CD4-positive, alpha-beta T cell (primary cell): Measurements from ENCODE around the gene CADM1. TPM values are rescaled to one million over a fixed set of nuclear protein-coding genes. Genes with fewer than 3 reads are reported as not detected.

Source experiments
- ATAC-seq: fragments of 200-7000 bp; cut with Tn5 transposase; one replicate; pipeline ENCODE4 v1.10.0; 2022; ENCODE audit warnings: mild to moderate bottlenecking; ENCODE audit not compliant: poor library complexity
- CTCF ChIA-PET: fragments of 350-600 bp; sonication (Branson Sonifier 250); formaldehyde crosslinking; loops from one replicate; lab custom pipeline; 2021; ENCODE audit warnings: antibody characterized with exemption, inconsistent platforms; lab: Charles Lee
- POLR2A ChIA-PET: fragments of 350-600 bp; sonication (Branson Sonifier 250); formaldehyde crosslinking; loops from one replicate; lab custom pipeline; 2021; ENCODE audit warnings: antibody characterized with exemption, inconsistent platforms; lab: Charles Lee
- DNase-seq, 14 experiments: peaks; one replicate each; pipeline ENCODE4 v3.0.0-alpha.2; 2013 to 2020; ENCODE audit warnings: mixed read lengths in 2 of 14
- H3K27ac ChIP-seq, 2 donors: one replicate each; pipeline versions ENCODE4 v1.5.1 to v1.7.0; 2013; ENCODE audit warnings: low read length in 2 of 2, low read depth in 1 of 2, mild to moderate bottlenecking in 1 of 2
- H3K27me3 ChIP-seq, 2 experiments: 1 replicate in 1 of 2; 2 replicates in 1 of 2; pipeline versions ENCODE4 v1.6.1 to v1.7.0; 2013; ENCODE audit warnings: low read length in 2 of 2, control low read depth in 1 of 2, mild to moderate bottlenecking in 1 of 2, moderate library complexity in 1 of 2; ENCODE audit not compliant: insufficient read depth in 2 of 2, control insufficient read depth in 1 of 2
- H3K36me3 ChIP-seq: one replicate; pipeline ENCODE4 v1.6.1; 2013; ENCODE audit warnings: low read length, control low read depth; ENCODE audit not compliant: insufficient read depth
- H3K4me1 ChIP-seq: one replicate; pipeline ENCODE4 v1.6.1; 2013; ENCODE audit warnings: low read length, control low read depth; ENCODE audit not compliant: insufficient read depth
- H3K4me3 ChIP-seq: one replicate; pipeline ENCODE4 v1.5.1; 2013; ENCODE audit warnings: mild to moderate bottlenecking, low read length, moderate library complexity
- H3K9me3 ChIP-seq, 2 experiments: 1 replicate in 1 of 2; 2 replicates in 1 of 2; pipeline versions ENCODE4 v1.6.1 to v1.7.0; 2013; ENCODE audit warnings: low read length in 2 of 2, mild to moderate bottlenecking in 2 of 2, control low read depth in 1 of 2, moderate library complexity in 1 of 2; ENCODE audit not compliant: control insufficient read depth in 1 of 2, insufficient read depth in 1 of 2
- H3K27ac Mint-ChIP-seq: one replicate; pipeline ENCODE4 v1.8.0; 2020; ENCODE audit warnings: mixed read lengths
- H3K27me3 Mint-ChIP-seq: one replicate; pipeline ENCODE4 v1.8.0; 2021; ENCODE audit warnings: mixed read lengths
- H3K36me3 Mint-ChIP-seq: one replicate; pipeline ENCODE4 v1.8.0; 2021; ENCODE audit warnings: low read depth, mixed read lengths
- H3K4me1 Mint-ChIP-seq: one replicate; pipeline ENCODE4 v1.8.0; 2021; ENCODE audit warnings: low read depth, mixed read lengths
- H3K4me3 Mint-ChIP-seq: one replicate; pipeline ENCODE4 v1.8.0; 2020; ENCODE audit warnings: mild to moderate bottlenecking, mixed read lengths
- H3K9me3 Mint-ChIP-seq: one replicate; pipeline ENCODE4 v1.8.0; 2020; ENCODE audit warnings: mixed read lengths
- intact Hi-C, 2 experiments: fragments of 100-400 bp; cut with DNase I in 1 of 2; cut with micrococcal nuclease in 1 of 2; formaldehyde crosslinking; loops; one replicate each; pipeline versions ENCODE4 v1.15.1 to v1.9.0; 2023 to 2025; cut with DNase I, micrococcal nuclease
- total RNA-seq, 174 experiments: library from RNA in 2 of 174; stranded (reverse) in 2 of 174; gene quantifications; one replicate each; pipeline ENCODE4 v1.2.3 and lab custom pipeline; 2021 to 2026
- TF ChIP-seq, protein P1 (sequence below): fragments of 200-600 bp; IDR thresholded peaks from one replicate; pipeline ENCODE4 v1.8.0; 2022; ENCODE audit warnings: antibody characterized with exemption, mild to moderate bottlenecking

The CADM1 gene
- total RNA-seq, 2 experiments from 2014 or later = 1.1 to 1.4 TPM

DNA sequence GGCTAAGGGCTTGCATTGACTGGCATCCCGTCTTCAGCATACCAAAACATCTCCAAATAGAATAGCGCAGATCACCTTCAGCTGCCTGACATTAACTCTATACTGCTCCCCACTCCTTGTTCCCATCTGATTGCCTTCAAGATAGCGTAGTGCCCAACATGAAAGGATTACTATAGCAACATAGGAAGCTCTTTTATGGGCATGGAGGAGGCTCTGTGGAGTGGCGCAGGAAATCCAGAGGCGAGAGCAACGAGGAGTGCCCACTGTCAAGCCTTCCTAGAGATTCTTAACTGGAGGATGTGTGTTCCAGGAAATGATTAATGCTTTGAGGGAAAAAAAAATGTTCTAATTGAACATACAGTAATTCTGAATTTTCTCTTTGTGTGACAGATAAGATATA, 213.3 kb downstream of the CADM1 start:
- TF ChIP-seq, protein P1, sequence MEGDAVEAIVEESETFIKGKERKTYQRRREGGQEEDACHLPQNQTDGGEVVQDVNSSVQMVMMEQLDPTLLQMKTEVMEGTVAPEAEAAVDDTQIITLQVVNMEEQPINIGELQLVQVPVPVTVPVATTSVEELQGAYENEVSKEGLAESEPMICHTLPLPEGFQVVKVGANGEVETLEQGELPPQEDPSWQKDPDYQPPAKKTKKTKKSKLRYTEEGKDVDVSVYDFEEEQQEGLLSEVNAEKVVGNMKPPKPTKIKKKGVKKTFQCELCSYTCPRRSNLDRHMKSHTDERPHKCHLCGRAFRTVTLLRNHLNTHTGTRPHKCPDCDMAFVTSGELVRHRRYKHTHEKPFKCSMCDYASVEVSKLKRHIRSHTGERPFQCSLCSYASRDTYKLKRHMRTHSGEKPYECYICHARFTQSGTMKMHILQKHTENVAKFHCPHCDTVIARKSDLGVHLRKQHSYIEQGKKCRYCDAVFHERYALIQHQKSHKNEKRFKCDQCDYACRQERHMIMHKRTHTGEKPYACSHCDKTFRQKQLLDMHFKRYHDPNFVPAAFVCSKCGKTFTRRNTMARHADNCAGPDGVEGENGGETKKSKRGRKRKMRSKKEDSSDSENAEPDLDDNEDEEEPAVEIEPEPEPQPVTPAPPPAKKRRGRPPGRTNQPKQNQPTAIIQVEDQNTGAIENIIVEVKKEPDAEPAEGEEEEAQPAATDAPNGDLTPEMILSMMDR = no peak
- intact Hi-C loops = no loop called here
- no peak for ATAC-seq
- H3K27ac Mint-ChIP-seq = no peak overlapping the region
- no peaks in the 10 kb centered on the region for H3K9me3 Mint-ChIP-seq
- Histone ChIP-seq H3K27ac (no peak overlapping the region), H3K4me3 (no peak overlapping the region), H3K36me3 (no peaks in the 10 kb centered on the region), H3K9me3 (no peaks in the 10 kb centered on the region), H3K27me3 (no peaks in the 10 kb centered on the region), H3K4me1 (no peaks in the 10 kb centered on the region)
- no peak for DNase-seq
- CTCF ChIA-PET = no interaction called here
- POLR2A ChIA-PET = no interaction called here
- H3K27me3 Mint-ChIP-seq = peaks cover 16% of the 10 kb centered on the region
- H3K36me3 Mint-ChIP-seq = no peaks in the 10 kb centered on the region
- no peaks in the 10 kb centered on the region for H3K4me1 Mint-ChIP-seq
- no peak overlapping the region for H3K4me3 Mint-ChIP-seq

DNA sequence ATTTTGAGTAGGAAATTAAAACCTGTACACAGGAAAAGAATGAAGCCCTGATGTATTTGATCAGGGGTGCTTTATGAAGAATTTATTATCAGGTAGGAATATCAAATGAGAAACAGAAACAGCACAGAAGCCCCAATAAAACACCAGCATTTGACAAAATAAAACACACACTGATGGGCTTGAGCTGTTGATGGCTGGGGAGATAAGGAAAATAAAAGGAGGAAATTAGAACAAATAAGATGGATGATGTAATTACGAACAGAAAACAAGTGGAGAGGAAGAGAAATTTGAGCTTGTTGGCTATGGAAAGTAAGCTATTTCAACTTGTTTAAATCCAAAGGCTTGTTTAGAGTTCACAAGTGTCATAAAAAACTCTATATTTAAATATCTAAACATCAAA, 213.7 kb downstream of the CADM1 start:
- no peaks in the 10 kb centered on the region for H3K36me3 Mint-ChIP-seq
- H3K4me1 ChIP-seq = no peaks in the 10 kb centered on the region
- H3K4me3 Mint-ChIP-seq = no peak overlapping the region
- POLR2A ChIA-PET = no interaction called here
- no peaks in the 10 kb centered on the region for H3K9me3 ChIP-seq
- no peak for ATAC-seq
- H3K27ac Mint-ChIP-seq = no peak overlapping the region
- no peak for DNase-seq
- intact Hi-C loops = no loop called here
- CTCF ChIA-PET = no interaction called here
- H3K27me3 Mint-ChIP-seq = peaks cover 16% of the 10 kb centered on the region
- TF ChIP-seq, protein P1 = no peak
- H3K27me3 ChIP-seq = no peaks in the 10 kb centered on the region
- no peak overlapping the region for H3K4me3 ChIP-seq
- no peaks in the 10 kb centered on the region for H3K4me1 Mint-ChIP-seq
- H3K27ac ChIP-seq = no peak overlapping the region
- H3K36me3 ChIP-seq = no peaks in the 10 kb centered on the region
- no peaks in the 10 kb centered on the region for H3K9me3 Mint-ChIP-seq

DNA sequence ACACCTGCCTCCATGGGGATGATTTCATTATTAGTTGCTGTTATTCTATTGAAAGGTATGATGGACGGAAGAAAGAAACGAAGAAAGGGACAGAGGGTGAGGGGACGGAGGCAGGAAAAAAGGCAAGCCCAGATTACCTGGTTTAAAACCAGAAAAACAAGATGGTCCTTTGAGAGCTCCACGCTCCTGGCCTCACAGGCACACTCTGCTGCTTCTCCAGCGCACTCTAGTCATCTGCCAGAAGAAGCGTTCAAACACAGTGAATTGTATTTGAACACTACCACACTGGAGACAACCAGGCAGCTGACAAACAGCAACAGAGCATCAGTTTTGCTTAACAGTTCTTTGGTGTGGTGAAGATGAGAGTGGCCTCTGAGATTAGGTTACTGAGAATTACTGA, 216.9 kb downstream of the CADM1 start:
- CTCF ChIA-PET = no interaction called here
- no peak overlapping the region for H3K4me3 ChIP-seq
- no peaks in the 10 kb centered on the region for H3K4me1 ChIP-seq
- Mint-ChIP-seq H3K27me3 (peaks cover 10% of the 10 kb centered on the region), H3K9me3 (no peaks in the 10 kb centered on the region), H3K4me1 (no peaks in the 10 kb centered on the region), H3K36me3 (no peaks in the 10 kb centered on the region), H3K4me3 (no peak overlapping the region), H3K27ac (no peak overlapping the region)
- POLR2A ChIA-PET = no interaction called here
- H3K27me3 ChIP-seq = no peaks in the 10 kb centered on the region
- no peaks in the 10 kb centered on the region for H3K36me3 ChIP-seq
- intact Hi-C loops = no loop called here
- no peaks in the 10 kb centered on the region for H3K9me3 ChIP-seq
- DNase-seq (no peak), ATAC-seq (no peak)
- H3K27ac ChIP-seq = no peak overlapping the region
- TF ChIP-seq, protein P1 = no peak
